Kidney glomerular epithelial cell (primary cell): Measurements from ENCODE around the gene TRIM22.
"Not testable (repeated sequence)": the region's sequence is repeated elsewhere in the genome, so short reads cannot be mapped to it uniquely, and the experiment has no call there.

Experiments used
- DNase-seq: peaks from one replicate; lab custom pipeline; 2025; lab: John Stamatoyannopoulos, UW

Gene TRIM22, protein sequence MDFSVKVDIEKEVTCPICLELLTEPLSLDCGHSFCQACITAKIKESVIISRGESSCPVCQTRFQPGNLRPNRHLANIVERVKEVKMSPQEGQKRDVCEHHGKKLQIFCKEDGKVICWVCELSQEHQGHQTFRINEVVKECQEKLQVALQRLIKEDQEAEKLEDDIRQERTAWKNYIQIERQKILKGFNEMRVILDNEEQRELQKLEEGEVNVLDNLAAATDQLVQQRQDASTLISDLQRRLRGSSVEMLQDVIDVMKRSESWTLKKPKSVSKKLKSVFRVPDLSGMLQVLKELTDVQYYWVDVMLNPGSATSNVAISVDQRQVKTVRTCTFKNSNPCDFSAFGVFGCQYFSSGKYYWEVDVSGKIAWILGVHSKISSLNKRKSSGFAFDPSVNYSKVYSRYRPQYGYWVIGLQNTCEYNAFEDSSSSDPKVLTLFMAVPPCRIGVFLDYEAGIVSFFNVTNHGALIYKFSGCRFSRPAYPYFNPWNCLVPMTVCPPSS

DNA sequence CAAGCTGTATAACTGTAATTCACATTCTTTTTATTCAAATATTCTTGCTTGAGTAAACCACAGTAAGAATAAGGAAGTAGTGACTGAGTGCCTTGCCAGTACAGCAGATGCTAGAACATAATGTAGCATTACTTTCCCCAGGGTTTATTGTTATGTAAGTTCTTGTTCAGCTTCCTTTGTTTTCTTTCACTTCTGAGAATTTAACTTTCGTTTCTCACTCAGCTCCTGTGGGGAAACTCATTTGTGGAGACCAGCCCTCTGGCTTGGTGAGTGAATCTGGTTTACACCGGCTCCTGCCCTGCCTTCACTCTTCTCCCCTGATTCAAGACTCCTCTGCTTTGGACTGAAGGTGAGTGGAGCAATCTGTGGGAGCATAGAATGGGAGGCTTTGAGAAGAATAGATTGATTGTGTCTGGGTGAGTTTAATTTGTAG, at the start of gene TRIM22:
Gene TRIM22, plus strand, starts transcription at position 240 of the 433 bp plus-strand sequence. CDS start 6,443 bp downstream, outside the sequence.
- DNase-seq, result peak; percentile 64

DNA sequence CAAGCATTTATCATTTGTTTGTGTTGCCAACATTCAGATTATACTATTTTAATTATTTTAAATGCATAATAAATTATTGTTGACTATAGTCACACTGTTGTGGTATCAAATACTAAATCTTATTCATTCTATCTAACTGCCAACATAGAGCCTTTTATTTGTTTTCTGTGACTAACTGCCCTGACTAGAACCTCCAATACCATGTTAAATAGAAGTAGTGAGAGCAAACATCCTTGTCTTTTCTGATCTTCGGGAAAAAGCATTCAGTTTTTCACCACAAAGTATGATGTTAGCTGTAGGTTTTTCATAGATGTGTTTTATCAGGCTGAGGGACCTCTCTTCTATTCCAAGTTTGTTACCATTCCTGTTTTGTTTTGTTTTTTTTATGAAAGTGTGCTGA, 49.6 kb upstream of the TRIM22 start:
- DNase-seq, result no peak

DNA sequence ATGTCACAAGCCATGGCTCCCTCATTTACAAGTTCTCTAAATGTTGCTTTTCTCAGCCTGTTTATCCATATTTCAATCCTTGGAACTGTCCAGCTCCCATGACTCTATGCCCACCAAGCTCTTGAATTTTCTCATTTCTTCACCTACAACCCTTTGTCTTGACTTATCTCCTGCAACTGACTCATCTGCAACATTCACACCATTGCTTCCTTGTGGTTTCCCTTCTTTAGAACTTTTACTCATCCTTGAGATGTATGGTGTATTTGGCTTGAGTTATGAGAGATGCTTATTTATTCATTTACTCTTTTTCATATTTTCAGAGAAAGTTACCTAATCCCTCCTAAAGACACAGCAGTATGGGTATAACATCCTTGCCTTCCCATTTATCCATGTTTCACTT, 46.0 kb upstream of the TRIM22 start:
- DNase-seq, result no peak

DNA sequence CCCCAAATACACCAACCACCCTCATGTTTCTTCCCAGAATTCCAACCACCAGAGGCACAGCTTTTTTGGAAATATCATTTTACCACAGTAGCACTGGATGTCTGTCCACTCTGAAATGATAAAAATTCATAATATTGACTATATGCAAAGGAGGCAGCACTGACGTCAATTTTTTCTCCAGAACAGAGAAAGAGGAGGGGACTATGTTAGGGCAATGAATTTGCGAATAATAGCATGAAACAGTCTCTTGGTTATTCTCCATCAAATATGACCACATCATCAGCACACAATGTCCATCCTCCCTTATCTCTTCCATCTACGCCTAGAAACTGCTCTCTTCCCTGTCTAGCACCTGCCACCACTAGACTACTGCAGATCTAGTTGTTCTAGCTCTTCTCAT, 43.5 kb upstream of the TRIM22 start:
- no peak for DNase-seq

DNA sequence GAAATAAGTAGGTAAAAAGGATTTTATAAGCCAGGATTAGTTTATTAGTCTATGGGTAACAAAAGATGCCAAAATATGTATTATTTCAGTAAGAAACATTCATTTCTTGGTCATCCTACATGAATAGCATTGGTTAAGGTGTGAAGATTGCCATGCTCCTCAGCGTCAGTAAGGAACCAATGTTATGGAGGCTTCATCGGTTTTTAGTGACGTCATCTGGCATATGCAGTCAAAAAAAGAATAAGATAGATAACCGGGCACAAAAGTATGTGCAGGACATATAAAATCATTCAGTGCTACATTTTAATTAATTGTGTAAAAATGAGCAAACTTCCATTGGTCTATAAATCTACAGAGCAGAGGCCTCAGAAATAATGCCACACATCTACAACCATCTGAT, 34.1 kb upstream of the TRIM22 start:
- DNase-seq, result no peak

DNA sequence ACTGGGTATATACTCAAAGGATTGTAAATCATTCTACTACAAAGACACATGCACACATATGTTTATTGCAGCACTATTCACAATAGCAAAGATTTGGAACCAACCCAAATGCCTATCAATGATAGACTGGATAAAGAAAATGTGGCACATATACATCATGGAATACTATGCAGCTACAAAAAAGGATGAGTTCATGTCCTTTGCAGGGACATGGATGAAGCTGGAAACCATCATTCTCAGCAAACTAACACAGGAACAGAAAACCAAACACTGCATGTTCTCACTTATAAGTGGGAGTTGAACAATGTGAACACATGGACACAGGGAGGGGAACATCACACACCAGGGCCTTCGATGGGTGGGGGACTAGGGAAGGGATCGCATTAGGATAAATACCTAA, 32.6 kb upstream of the TRIM22 start:
- DNase-seq, result not testable (repeated sequence)

DNA sequence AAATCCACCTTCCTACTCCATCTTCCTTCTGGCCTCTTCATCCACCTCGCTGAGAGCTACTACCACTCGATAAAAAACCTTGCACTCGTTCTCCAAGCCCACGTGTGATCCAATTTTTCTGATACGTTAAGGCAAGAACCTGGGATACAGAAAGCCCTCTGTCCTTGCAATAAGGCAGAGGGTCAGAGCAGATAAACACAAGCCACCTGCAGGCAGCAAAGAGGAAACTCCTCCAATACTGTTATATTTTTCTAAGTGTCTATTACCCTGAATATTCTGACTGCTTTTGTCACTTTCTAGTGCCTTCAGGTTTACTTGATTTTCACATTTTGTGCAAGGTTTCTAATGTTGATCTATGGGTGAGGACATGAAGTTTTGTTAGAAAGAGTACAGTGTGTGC, 31.3 kb upstream of the TRIM22 start:
- DNase-seq, result no peak

DNA sequence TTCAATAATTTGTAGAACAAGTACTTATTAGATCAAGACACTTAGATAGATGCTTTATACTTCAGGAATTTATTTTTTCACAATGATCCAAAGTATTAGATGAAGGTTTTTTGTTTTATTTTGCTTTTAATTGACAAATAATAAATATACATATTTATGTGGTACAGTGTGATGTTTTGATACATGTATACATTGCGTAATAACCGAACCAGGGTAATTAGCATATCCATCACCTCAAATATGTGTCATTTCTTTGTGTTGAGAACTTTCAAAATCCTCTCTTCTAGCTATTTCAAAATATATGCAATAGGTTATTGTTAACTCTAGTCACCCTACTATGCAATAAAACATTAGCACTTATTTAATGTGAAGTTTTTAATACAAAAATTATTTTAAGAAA, 26.1 kb upstream of the TRIM22 start:
- DNase-seq, result no peak

DNA sequence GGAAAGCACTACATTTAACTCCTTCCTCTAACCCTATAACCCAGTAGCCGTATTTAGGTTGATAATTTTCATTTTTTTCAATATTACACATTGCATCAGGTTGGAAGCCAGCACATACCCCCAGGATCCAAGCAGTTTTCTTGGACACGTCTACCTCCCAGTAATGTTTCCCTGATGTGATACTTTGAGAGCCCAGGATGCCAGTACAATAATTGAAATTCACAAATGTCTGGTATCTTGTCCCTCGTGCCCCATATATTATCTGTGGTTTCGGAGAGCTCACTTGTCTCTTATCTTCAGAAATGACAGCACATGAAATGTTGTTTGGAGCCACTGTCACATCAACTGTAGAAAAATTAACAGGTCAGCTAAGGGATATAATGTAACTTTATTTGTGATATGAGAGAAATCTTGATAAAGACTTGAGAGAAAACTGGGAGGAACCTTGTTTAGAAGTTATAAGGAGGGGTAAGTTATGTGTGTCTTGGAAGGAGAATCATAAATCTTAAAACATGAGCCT, 24.5 kb upstream of the TRIM22 start:
- DNase-seq, result no peak

DNA sequence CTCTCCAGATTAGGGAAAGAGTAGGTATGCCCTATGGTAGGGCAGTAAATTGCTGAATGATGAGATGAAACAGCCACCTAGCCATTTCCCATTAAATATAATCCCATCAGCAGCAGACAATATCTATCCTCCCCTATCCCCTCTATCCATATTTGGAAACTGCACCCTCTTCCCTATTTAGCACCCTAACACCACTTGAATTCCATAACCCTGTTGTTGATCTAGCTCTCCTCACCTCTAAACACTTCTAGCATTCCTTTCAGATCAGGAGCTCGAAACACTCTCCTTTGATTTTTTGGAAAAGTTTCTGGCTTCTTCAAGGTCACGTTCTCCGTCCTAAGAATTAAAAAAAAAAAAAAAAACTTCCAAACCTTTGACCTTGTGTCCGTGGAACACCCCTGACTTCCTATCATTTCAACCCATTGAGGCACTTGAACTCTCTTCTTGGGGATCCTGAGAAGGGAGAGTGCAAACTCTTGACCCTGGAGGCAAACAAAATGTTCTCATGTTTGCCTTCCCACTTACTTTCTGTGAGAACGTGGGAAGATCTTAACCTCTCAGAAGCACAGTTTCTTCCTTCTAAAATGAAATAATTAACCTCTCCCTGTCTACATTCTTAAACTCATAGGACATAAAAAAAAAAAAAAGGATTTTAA, 23.7 kb upstream of the TRIM22 start:
- no peak for DNase-seq

DNA sequence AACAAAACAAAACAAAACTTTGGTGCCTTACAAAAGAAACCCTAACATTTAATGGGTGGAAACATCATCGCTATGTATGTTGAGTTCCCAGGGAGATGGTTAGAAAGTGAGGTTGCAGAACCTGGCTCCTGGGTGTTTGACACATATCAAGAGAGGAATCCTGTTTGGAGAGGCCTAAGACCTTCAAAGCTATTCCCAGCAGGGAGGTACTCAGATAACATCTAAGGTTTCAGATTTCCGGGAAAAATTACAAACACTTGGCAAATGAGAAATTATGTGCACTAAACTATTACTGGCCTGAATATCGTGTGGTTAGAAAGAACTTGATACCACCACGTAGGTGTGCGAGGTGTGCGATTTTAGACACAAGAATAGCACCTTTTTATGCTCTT, 23.2 kb upstream of the TRIM22 start:
- DNase-seq, result no peak

DNA sequence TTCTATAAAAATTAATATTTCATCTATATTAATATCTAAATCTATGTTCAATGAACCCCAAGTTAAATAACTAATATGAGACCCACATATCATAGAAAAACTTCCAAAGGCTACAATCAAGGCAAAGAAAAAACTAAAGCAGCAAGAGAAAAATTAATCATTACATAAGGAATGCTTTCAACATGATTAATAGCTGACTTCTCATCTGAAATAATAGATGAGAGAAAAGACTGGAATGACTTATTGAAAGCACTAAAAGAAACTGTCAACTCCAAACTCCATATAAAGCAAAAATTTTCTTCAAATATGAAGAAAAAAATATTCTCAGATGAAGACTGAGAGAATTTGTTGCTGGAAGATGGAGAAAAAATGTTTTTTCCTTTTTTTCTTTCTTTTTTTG, 17.8 kb upstream of the TRIM22 start:
- DNase-seq, result peak; percentile 60

DNA sequence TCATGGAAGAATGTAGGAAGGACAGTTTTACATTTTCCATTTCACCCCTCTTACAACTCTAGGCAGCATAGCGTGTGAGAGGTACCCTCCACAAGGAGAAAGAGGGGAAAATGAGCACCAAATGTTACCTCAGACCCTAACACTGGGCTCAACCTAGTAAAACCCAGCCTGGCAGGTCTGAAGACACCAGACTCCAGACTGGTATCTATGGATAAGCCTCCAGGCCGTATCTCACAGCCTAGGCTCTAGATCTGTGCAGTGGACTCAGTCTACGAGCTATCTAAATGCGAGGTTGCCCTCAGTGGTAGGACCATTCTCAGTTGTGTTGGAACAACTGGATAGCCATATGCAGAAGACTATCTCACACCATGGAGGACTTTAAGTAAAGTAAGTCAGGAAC, 15.2 kb upstream of the TRIM22 start:
- DNase-seq, result no peak

DNA sequence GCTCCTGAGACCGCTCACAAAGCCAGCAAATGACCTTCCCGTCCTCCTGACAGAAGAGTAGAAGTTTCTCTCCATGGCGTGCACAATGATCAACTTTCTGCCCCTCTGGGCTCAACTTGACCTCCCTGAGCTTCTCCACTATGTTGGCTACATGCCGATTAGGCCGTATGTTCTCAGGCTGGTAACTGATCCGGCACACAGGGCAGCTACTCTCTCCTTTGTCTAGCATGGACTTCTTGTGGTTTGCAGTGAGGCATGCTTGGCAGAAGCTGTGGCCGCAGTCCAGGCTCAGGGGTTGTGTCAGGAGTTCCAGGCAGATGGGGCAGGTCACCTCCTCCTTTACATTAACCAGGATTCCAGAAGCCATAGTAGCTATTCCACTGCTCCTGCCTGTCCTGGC, 9.8 kb upstream of the TRIM22 start:
- no peak for DNase-seq

DNA sequence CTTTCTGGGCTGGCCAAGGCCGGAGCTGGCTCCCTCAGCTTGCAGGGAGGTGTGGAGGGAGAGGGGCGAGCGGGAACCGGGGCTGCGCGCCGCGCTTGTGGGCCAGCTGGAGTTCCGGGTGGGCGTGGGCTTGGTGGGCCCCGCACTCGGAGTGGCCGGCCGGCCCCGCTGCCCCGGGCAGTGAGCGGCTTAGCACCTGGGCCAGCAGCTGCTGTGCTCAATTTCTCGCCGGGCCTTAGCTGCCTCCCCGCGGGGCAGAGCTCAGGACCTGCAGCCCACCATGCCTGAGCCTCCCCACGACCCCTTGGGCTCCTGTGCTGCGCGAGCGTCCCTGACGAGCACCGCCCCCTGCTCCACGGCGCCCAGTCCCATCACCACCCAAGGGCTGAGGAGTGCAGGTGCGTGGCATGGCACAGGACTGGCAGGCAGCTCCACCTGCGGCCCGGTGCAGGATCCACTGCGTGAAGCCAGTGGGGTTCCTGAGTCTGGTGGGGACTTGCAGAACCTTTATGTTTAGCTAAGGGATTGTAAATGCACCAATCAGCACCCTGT, 6.6 kb upstream of the TRIM22 start:
- not testable (repeated sequence) for DNase-seq

DNA sequence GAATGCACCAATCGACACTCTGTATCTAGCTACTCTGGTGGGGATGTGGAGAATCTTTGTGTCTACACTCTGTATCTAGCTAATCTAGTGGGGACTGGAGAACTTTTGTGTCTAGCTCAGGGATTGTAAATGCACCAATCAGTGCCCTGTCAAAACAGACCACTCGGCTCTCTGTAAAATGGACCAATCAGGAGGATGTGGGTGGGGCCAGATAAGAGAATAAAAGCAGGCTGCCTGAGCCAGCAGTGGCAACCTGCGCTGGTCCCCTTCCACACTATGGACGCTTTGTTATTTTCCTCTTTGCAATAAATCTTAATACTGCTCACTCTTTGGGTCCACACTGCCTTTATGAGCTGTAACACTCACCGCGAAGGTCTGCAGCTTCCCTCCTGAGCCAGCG, 6.0 kb upstream of the TRIM22 start:
- not testable (repeated sequence) for DNase-seq

DNA sequence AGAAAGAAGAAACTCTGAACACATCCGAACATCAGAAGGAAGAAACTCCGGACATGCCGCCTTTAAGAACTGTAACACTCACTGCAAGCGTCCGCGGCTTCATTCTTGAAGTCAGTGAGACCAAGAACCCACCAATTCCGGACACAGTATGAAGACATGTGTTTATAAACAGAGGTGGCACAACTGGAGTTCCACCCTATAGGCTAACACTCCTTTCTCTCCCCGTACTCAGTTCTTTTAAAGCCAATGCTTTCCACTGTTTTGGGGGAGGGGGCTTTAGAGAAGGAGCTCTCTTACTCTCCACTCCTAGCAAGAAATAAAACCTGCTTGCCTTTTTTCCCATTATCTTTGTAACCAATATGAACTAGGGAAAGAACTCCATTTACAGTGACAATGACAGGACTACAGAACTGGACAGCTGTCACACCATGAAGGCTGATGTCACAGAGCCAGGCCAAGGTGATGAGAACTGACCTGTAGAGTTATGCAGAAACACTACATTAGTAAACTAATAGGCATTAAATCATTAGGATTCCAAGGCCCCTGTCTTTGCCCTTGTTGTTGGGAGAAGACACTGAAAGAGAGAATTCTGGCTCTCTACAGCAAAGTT, 5.4 kb upstream of the TRIM22 start:
- peak; percentile 45 for DNase-seq

DNA sequence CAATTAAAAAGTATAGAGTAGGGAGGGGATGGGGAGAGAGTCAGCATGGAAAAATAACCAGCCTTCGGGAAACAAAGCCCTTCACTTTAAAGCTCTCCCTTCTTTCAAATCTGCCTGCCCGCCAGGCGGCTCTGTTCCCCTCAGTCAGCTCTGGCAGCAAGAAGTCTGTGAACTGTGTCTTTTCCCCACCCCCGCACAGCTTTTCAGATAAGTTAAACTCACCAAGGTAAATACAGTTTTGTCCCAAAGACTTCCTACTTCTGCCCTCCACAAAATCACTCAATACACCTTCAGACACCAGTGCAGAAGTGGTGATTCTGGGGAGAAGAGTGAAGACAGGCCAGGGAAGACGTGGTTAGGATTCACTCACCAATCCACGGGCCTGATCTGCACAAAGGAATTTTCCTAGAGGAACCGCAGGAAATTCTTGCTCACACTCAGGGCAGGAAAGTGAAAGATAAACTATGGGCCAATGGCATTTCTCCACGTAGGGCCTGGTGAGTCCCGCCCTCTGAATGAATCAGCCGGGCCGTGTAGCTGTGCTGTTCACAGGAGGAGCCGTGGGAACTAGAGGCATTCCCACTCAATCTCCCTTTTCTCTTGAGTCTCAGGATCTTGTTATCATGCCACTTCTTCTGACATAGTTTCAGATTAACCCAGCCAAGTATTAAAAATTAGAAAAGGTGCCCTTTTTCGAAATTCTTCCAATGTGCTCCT, 4.8 kb upstream of the TRIM22 start, which contains the start of gene TRIM5:
Gene TRIM5, minus strand, starts transcription at position 429 of the 717 bp plus-strand sequence. CDS start 4,897 bp downstream, outside the sequence.
- DNase-seq, result peak; percentile 98

DNA sequence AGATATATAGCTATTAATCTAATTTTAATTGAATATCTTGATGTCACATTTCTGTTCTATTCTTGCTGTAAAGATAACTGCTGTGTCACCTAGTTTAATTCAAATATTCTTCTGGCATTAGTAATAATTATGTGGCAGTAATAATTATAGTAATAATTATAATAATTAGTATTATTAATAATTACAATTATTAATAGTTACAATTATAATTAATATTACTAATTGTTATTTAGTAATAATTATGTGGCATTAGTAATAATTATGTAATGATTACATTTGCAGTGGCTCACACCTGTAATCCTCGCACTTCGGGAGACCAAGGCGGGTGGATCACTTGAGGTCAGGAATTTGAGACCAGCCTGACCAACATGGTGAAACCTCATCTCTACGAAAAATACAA, 3.2 kb upstream of the TRIM22 start:
- DNase-seq, result no peak

DNA sequence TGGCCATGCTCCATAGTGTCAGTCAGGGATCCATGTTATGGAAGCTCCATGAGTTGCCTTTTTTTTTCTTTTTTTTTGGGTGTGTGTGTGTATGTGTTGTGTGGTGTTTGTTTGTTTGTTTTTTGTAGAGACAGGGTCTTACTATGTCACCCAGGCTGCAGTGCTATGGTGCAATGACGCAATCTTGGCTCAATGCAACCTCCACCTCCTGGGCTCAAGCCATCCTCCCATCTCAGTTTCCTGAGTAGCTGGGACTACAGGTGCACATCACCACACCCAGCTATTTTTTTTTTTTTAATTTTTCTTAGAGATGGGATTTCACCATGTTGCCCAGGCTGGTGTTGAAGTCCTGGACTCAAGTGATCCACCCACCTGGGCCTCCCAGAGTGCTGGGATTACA, 1.1 kb upstream of the TRIM22 start:
- DNase-seq, result no peak

DNA sequence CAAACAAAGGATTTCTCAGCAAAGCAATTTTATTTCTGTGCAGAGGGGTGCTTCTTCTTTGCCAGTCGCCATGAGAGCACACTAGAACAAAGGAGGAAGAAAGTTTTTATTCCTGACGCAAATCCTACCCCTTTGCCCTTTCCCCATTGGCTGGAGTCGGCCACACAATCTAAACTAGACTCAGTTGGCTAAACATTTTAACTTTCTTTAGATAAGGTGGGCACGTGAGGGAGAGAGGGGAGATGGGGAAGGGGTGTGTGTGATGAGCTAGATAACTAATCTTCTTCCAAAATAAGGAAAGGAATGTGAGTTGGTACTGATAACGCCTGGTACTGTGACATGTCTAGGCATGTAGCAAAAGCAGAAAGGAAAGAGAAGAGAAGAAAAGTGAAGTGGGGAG, 626 bp downstream of the TRIM22 start:
- DNase-seq, result peak; percentile 51

DNA sequence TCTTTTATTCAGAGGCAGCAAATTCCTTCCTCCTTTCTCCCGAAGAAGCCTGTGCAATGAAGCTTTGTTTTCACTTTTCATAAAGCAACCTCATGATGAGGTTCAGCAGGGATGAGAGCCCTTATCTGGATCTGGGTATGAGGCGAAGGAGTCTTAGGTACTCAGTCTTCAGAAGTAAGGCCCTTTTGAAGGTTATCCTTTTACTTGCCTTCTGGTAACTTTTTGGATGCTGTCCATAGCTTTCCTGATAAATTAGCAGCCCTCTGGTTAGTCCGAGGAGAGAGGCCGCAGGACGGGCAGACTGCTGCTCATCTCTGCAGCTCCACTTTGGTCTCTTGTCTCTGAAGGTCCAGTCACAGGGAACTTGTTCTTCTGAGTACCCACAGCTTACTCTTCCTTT, 1.1 kb downstream of the TRIM22 start:
- DNase-seq, result peak; percentile 41
